ENCODE data around the gene POLR2C.

GRCh38 chr16:57435838-57436237 lies 26.6 kb upstream of the POLR2C start:
- TF ChIP-seq, protein P1, sequence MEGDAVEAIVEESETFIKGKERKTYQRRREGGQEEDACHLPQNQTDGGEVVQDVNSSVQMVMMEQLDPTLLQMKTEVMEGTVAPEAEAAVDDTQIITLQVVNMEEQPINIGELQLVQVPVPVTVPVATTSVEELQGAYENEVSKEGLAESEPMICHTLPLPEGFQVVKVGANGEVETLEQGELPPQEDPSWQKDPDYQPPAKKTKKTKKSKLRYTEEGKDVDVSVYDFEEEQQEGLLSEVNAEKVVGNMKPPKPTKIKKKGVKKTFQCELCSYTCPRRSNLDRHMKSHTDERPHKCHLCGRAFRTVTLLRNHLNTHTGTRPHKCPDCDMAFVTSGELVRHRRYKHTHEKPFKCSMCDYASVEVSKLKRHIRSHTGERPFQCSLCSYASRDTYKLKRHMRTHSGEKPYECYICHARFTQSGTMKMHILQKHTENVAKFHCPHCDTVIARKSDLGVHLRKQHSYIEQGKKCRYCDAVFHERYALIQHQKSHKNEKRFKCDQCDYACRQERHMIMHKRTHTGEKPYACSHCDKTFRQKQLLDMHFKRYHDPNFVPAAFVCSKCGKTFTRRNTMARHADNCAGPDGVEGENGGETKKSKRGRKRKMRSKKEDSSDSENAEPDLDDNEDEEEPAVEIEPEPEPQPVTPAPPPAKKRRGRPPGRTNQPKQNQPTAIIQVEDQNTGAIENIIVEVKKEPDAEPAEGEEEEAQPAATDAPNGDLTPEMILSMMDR (IDR thresholded peaks at IDR 0.05), result no peak
- TF ChIP-seq POLR2AphosphoS5 (IDR thresholded peaks at IDR 0.05) (no peak), POLR2A (IDR thresholded peaks at IDR 0.05) (no peak)

Measured in gastroesophageal sphincter (tissue), 3 donors.